Stimulated activated CD4-positive, alpha-beta T cell treated with anti-CD3 and anti-CD28 coated beads, Interleukin-1b, Interleukin-23, amount 100 ng/mL, for 1 hour (primary cell): Measurements from ENCODE around the gene RNF157.
A peak's percentile ranks its signal among the peaks of the same experiment; 100 is the strongest.
"Not testable (repeated sequence)": the region's sequence is repeated elsewhere in the genome, so short reads cannot be mapped to it uniquely, and the experiment has no call there.

Source experiments
- DNase-seq, 2 donors: peaks; one replicate each; pipeline ENCODE4 v3.0.0-alpha.2; 2020; ENCODE audit warnings: low read depth in 2 of 2

RNF157 gene

GRCh38 chr17:76189741-76190140 lies 50.6 kb downstream of the RNF157 start:
- no peak for DNase-seq

GRCh38 chr17:76189247-76189646 lies 51.0 kb downstream of the RNF157 start:
- no peak for DNase-seq

- no peak for DNase-seq
Measured at GRCh38 chr17:76188213-76189016, 51.9 kb downstream of the RNF157 start.

GRCh38 chr17:76186774-76187173 lies 53.5 kb downstream of the RNF157 start:
- DNase-seq, result not testable (repeated sequence)

GRCh38 chr17:76184290-76184689 lies 56.0 kb downstream of the RNF157 start:
- DNase-seq, result no peak

GRCh38 chr17:76182016-76182764 lies 58.1 kb downstream of the RNF157 start:
- peak; percentile 86 to 96 for DNase-seq

- DNase-seq, result no peak
Measured at GRCh38 chr17:76179496-76180467, 60.5 kb downstream of the RNF157 start.

- no peak for DNase-seq
Measured at GRCh38 chr17:76178124-76178523, 62.2 kb downstream of the RNF157 start.

GRCh38 chr17:76176701-76177574 lies 63.4 kb downstream of the RNF157 start:
- DNase-seq, result no peak

GRCh38 chr17:76174037-76174436 lies 66.3 kb downstream of the RNF157 start:
- DNase-seq, result no peak

- no peak for DNase-seq
Measured at GRCh38 chr17:76173474-76173873, 66.8 kb downstream of the RNF157 start.

- DNase-seq, result no peak
Measured at GRCh38 chr17:76171706-76172105, 68.6 kb downstream of the RNF157 start.

- DNase-seq, result no peak
Measured at GRCh38 chr17:76170114-76170513, 70.2 kb downstream of the RNF157 start.

- DNase-seq, result no peak
Measured at GRCh38 chr17:76166906-76167305, 73.4 kb downstream of the RNF157 start.

GRCh38 chr17:76166168-76166567 lies 74.1 kb downstream of the RNF157 start:
- no peak for DNase-seq

GRCh38 chr17:76164331-76164730 lies 76.0 kb downstream of the RNF157 start:
- no peak for DNase-seq

- no peak for DNase-seq
Measured at GRCh38 chr17:76163919-76164318, 76.4 kb downstream of the RNF157 start.

GRCh38 chr17:76161619-76162266 lies 78.5 kb downstream of the RNF157 start:
- DNase-seq, result no peak

GRCh38 chr17:76160896-76161528 lies 79.3 kb downstream of the RNF157 start:
- no peak for DNase-seq

GRCh38 chr17:76159157-76159556 lies 81.1 kb downstream of the RNF157 start:
- no peak for DNase-seq
